T47D (cell line): Measurements from ENCODE around the gene AGPAT2.

Experiments used
- DNase-seq, 2 experiments: peaks; one replicate each; pipeline versions ENCODE4 v3.0.0 to v3.0.0-alpha.2; 2011 to 2012; ENCODE audit warnings: low read depth in 1 of 2, low spot score in 1 of 2
- JUND ChIP-seq: IDR thresholded peaks from 2 replicates; pipeline ENCODE4 v1.6.1; 2012; ENCODE audit warnings: low read depth
- in situ Hi-C: cut with HindIII; loops from 2 replicates; pipeline ENCODE4 v1.10.0; 2016; ENCODE audit warnings: low sequenced_read_pairs, low pct_unique_long_range_greater_than_20kb

AGPAT2 gene

DNA sequence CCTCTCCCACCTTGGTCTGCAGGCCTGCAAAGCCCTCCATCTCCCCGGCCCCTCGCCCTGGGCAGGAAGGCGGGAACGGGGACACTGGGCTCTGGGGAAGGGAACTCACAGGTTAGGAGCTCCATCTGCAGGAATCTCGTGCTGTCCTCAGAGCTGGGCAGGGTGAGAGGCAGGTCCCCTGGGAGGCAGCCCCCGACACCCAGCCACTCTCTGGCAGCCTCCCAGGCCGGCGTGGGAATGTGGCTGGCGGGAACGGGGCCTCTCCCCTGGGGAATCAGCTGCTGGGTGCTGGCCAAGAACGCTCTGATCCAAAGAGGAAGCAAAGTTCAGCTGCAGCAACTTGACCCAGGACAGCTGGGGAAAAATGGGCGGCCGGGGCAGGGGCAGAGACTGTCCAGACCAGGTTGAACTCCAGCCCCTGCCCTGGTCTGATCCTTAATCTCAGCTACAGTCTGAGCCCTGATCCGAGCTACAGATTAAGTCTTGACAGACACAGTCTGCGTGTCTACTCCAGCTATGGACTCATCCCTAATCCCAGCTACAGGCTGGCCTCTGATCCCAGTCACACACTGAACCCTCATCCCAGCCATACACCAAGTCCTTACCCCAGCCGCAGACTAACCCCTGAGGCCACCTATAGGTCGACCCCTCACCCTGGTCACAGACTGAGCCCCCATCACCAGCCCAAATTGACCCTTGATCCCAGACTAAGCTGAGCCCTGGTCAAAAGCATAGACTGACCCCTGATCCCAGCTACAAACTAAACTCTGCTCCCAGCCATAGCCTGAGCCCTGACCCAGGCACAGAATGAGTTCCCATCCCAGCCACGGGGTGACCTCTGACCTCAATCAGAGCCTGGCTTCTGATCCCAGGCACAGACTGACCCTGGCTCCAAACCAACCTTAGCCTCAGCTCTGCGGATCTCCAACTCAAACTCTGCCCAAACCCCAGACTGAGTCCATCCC lies 61.9 kb downstream of the AGPAT2 start:
- in situ Hi-C loops, result no loop called here
- TF ChIP-seq JUND, result no peak
- DNase-seq, result peak; percentile 76 to 96

GRCh38 chr9:136624184-136624951 lies 62.9 kb downstream of the AGPAT2 start:
- TF ChIP-seq JUND, result no peak
- in situ Hi-C loops, result no loop called here
- DNase-seq, result no peak

DNA sequence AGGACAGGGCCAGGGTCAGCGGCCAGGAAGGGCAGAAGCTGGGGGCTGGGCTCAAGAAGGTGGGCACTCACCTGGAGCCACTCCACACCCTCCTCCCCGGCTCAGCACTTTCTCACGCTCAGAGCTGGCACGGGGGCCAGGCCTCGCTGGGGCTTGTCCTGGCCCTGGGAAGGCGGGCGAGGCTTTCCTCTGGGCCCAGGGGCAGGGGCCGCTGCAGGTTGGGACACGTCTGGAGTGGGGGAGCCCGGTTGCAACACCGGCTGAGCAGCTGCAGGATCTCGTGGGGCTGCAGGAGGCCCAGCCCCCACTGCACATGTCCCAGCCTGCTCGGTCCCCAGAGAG lies 63.4 kb downstream of the AGPAT2 start:
- TF ChIP-seq JUND, result no peak
- no peak for DNase-seq
- in situ Hi-C loops, result no loop called here
